ENCODE measurements around the gene UBXN10.

Gene UBXN10

DNA sequence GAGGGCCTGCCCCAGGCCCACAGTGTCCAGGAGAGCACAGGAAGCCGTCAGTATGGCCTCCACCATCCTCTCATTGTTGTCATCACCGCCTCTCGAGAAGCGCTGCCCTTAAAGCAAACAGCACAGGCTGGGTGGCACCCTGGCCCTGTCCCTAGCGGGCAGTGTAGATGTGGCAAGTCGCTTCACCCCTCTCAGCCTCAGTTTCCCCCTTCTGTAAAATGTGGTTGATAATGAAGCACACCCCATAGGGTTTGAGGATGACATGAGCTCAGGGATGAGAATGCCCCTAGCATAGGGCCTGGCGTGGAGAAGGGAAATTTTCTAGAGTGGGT, 33.3 kb upstream of the UBXN10 start:
- DNase-seq: no peak

DNA sequence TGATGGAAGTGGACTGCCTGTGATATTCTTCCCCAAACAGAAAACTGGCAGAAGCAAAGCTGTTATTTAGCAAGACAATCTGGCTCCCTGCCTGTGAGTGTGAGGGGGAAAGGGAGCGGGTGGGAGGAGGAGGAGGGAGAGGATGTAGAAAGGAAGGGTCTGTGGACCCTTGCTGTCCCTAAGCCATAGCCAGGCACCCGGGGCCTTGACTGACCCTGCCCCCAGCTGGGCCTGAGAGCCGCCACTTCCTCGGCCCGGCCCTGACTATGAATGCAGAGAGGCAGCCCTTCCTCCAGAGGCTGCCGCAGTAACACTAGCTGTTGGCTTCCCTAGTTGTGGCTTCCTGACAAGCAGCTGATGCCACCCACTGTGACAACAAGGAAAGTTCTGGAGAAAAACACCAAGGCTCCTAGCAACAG, 32.9 kb upstream of the UBXN10 start:
- no peak for DNase-seq

DNA sequence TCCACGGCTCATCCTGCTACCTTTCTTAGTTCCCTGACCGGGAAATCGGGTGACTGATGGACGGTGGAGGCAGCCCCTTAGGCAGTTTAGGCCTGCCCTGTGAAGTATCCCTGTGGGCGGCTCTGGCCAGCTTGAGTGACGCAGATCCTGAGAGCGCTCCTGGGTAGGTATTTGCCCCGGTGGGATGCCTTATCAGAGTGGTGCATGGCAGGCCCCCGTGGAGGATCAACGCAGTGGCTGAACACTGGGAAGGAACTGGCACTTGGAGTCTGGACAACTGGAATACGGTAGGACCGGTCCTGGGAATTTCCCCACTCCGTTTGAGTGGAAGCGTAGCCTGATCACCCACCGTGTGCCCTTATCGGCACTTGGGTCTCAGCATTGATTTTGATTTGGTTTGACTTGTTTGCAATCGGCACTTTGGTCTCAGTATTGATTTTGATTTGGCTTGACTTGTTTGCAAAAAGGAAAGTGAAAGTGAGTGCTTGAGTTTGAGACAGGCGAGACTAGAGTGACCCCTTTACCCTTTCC, 31.5 kb upstream of the UBXN10 start:
- DNase-seq: no peak

DNA sequence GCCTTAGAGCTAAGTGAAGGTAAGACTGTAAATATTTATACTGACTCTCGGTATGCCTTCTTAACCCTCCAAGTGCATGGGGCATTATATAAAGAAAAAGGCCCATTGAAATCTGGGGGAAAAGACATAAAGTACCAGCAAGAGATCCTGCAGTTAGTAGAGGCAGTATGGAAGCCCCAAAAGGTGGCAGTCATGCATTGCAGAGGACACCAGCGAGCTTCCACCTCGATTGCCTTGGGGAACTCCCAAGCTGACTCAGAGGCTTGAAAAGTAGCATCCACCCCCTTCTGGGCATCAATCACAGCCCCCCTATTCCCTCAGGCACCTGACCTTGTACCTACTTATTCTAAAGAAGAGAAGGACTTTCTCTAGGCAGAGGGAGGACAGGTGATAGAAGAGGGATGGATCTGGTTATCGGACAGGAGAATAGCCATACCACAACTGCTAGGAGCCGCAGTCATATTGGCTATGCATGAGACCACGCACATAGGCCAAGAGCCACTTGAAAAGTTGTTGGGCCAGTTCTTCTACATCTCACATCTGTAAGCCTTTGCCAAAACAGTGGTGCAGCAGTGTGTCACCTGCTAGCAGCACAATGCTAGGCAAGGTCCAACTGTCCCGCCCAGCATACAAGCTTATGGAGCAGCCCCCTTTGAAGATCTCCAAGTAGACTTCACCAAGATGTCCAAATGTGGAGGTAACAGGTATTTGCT, 27.4 kb upstream of the UBXN10 start:
- no peak for DNase-seq

DNA sequence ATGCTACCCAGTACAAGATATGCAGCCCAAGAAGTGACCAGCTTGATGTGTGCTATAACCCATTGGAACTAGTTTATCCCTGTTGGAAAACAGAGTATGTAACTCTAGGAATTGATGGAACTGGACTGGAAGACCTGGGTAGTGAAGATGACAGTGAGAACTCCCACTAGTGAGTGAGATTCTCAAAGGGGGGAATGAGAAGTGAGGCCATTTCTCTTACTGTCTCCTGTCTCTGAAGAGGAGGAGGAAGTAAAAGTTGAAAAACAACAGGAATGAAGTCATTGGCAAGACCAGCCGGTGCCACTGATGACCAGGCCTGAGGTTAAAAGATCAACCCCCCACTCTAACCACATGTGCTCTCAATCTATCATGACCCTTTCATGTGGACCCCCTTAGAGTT, 25.9 kb upstream of the UBXN10 start:
- DNase-seq: no peak

DNA sequence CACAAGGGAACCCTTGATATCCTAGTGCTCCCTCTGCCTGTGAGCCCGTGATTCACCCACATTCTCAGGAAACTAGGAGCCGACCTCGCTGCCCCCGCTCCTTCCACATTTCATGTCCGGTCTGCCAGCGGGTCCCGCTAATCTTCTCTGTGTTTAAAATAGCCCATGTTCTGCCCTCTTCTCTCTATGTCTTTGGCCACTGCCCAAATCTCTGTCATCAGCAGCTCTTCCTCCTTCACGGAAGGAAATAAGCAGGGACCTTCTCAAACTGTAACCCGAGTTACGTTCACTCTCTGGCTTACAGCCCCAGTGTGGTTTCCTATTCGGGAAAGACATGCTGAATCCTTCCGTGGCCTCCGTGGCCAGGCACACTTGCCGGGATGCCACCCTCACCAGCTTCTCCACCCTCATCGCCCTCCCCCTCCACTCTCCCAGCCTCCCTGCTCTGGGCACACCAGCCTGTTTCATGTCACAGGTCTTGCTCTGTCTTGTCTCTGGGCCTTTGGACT, 21.1 kb upstream of the UBXN10 start:
- no peak for DNase-seq

DNA sequence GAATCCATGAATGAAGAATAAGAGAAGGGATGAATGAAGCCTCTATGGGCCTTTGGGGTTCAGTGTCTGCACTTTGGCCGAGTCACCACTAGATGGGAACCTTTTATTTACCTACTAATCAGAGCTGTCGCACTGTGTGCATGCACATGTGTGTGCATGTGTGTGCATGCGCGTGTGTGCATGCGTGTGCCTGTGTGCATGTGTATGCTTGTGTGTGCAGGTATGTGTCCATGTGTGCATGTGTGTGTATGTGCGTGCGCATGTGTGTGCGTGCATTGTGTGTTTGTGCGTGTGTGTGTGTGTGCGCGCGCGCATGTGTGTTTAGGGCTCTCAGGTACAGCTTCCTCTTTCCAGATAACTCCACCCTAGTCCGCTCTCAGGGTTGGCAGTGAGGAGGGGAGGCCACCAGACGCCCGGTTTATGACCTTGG, 20.4 kb upstream of the UBXN10 start:
- no peak for DNase-seq

DNA sequence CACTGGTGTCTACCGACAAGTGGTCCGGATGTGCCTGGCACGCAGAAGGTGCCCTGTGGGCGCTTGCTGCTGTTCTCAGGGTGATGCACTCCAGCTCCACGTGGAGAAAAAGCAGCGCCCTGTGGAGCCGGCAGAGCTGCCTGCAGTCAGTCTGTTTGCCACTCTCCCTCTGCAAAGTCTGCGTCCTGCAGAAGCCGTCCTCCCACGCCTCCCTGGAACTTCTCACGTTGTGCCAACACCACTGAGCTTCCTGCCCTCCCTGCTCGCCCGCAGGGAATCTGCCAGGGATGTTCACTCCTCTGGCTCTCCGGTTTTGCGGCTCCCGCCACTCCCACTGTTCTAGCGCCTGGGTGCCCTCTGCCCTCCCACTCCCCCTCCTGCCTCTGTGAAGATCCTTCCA, 19.8 kb upstream of the UBXN10 start:
- DNase-seq: no peak

DNA sequence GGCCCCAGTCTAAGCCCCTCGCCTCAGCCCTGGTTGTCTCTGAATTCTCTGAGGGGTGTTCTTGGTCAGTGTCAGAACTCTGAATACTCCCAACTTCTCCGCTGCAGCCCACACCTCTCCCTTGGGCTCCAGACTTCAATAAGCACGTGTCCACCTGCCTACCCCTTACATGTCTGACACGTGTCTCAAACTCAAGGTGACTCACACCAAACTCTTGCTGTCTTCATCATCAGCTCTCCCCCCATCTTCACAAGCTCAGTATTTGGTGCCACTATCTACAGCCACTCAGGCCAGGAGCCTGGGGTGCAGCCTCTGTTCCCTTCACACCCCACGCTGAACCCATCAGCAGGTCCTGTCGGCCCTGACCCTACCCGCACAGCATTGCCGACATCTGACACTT, 18.8 kb upstream of the UBXN10 start:
- no peak for DNase-seq

DNA sequence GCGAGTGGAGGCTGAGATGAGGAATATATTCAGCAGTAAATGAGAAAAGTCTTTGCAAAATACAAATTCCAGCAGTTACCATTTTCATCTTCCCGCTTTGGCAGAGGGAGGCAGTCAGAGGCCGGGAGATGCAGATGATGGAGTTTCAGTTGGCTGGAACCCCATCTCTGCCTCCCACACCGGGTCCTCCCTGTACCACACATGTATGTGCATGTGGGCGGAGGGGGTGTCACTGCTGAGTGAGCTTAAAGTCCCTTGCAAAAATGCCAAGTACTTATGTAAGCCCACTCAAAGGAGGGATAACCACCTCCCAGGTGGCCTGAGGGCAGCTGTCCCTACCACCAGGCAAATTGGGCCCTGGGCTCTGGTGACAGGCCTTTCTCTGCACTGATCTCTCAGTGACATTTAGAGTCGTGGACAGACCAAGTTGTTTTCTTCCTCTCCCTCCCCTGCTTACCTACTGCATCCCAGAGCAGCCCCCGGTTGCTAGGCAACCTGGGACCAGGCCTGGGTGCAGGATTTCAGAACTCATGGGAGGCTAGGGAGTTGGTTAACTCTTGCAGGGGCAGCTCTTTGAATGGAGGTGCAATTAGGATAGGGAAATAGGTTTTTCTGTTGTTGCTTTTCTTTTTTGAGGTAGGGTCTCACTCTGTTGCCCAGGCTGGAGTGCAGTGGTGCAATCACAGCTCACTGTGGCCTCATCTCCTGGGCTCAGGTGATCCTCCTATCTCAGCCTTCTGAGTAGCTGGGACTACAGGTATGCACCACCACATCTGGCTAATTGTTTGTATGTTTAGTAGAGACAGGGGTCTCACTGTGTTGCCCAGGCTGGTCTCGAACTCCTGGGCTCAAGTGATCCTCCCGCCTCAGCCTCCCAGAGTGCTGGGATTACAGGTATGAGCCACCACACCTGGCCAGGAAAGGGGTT, 17.1 kb upstream of the UBXN10 start:
- no peak for DNase-seq

DNA sequence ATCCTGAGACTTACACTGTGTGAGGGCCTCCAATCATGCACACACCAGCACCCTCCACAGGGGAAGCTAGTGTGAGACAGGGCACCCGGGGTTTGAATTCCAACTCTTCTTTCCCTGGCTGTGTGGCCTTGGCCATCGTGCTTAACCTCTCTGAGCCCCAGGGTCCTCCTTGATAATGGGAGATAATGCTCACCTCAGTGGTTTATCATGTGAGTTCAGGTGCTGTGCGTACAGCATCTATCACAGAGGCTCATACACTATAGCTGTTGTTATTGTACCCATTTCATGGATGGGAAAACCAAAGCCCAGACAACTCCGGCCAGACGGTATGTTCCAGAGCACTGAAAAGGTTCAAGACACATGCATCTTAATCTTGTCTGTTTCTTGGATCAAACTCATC, 16.0 kb upstream of the UBXN10 start:
- DNase-seq: no peak

DNA sequence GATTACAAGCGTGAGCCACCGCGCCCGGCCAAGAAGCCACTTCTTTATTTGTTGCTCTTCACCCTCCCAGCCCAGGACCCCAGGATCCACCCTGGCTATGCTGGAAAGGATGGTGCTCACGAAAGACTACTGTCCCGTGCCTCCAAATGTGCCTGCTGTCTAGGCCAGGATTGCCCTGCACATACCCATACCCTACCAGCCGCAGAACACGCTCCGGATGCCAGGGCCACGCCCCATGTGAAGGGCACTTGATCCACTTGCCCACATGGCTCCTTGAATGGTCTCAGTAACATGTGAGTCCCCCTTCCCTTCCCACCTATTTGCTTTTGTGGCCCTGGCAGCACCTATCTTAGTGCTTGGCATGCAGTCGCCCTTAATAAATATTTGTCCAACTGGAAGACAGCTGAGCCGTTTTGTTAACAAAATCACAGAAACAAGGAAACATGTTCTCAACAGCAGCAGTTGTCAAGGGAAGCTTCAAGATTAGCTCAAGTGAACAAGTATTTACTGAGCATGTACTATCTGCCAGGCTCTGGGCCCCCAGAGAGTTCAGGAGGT, 13.8 kb upstream of the UBXN10 start:
- DNase-seq: no peak

DNA sequence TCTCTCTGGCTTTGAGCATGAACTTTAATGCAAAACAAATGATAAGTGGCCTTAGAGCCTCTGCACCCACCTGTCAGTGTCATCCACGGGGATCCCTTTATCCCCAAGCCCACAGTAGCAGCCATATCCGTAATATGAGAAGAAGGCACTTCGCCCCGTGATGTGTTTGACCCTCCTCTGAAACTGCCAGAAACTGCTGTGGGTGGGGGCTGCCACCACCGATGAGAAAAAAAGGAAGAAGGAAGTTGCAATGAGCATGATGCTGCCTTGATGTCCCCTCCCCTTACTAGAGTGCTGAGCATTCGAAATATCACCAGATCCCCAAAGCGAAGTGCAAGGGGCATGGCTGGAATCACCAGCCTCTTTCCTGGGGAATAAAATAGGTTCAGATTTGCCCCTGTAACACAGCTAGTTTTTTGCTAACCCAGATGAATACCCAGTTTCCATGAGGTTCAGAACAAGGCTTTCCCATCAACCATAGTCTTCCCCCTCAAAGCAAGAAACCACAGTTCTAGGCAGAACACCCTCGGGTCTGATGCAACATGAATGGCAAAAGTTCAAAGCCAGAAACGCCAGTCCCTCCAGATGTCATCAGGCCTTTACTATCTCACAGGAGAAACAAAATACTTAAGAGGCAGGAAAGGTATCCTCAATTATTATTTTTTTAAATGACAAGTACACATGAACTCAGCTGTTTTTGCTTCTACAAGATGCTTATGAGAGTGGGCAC, 10.8 kb upstream of the UBXN10 start:
- no peak for DNase-seq

DNA sequence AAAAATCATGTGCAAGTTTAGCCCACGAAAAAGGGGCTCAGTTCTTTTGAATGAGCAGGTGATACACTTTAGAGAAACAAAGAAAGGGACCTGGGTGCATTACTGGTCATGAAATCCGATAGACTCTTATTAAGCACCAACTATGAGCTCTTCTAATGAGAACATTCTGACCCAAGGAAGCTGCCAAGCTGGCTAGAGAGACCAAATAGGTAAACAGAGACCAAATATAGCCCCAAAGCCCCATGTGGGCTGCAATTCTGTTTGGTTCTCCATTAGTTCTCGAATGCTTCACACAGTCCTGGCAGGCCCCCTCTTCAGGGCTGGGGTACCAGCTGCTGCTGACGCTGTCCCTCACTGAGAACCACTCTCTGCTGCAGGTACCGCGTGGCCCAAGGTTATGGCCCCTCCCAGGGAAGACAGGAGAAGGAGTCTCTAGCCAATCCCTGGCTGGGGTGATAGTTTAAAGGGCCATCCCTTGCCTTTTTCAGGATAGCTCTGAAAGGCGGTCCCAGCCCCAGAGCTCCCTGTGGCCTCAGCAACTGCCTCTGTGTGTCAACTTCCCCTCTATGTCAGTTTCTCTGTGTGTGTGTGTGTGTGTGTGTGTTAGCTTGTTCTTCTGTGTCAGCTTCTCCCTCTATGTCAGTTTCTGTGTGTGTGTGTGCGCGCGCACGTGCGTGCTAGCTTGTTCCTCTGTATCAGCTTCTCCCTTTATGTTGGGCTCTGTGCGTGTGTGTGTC, 7.1 kb upstream of the UBXN10 start:
- DNase-seq: no peak

DNA sequence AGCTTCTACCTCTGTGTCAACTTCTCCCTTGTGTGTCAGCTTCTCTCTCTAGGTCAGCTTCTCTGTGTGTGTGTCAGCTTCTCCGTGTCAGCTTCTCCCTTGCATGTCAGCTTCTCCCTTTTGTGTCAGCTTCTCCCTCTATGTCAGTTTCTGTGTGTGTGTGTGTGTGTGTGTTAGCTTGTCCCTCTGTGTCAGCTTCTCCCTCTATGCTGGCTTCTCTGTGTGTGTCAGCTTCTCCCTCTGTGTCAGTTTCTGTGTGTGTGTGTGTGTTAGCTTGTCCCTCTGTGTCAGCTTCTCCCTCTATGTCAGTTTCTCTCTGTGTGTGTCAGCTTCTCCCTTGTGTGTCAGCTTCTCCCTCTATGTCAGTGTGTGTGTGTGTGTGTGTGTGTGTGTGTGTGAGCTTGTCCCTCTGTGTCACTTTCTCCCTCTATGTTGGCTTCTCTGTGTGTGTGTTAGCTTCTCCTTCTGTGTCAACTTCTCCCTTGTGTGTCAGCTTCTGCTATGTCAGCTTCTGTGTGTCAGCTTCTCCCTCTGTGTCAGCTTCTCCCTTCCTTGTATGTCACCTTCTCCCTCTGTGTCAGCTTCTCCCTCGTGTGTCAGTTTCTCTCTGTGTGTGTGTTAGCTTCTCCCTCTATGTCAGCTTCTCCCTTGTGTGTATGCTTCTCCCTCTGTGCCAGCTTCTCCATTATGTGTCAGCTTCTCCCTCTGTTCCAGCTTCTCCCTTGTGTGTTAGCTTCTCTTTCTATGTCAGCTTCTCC, 6.3 kb upstream of the UBXN10 start:
- DNase-seq: no peak

DNA sequence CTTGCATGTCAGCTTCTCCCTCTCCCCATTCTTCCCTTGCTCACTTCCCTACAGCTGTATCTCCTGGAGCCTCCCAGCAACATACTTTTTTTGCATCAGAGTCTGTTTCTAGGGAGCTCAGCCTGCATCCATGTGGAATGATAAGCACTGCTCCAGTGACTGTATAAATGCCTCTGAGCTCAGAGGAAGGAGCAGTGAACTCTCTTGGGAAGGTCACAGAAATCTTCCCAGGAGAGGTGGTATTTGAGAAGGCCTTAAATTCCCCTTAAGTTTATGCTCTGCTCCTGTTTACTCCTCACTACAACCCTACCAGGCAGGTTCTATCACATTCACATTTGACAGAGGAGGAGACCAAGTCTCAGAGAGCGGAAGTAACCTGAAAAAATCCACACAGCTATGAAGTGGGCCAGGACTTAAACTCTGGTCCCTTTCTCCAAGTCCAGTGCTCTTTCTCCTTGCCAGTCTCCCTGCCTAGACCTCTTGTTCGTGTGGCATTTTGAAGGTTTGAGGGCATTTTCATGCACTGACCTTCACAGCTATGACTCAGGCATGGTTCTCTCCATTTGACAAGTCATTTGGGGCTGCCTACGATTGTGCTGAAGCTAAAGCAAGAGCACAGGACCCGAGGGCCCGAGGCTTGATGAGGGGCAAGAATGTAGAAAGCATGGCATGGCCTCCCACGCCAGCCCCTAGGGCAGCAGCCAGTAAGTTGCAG, 5.6 kb upstream of the UBXN10 start:
- no peak for DNase-seq

DNA sequence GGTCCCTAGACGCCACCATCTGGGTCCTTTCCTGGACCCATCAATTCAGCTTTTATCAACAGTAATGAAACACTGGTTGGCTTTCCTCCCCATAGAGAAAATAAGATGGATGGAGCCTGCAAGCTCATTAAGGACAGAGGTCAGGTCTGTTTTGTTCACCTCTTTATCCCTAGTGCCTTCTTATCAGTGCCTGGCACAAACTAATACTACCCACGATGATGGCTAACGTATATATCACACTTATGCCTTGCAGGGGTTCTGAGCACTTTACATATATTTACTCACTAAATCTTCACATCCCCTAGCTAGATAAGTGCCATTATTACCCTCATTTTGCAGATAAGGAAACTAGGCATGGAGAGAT, 5.1 kb upstream of the UBXN10 start:
- DNase-seq: no peak

DNA sequence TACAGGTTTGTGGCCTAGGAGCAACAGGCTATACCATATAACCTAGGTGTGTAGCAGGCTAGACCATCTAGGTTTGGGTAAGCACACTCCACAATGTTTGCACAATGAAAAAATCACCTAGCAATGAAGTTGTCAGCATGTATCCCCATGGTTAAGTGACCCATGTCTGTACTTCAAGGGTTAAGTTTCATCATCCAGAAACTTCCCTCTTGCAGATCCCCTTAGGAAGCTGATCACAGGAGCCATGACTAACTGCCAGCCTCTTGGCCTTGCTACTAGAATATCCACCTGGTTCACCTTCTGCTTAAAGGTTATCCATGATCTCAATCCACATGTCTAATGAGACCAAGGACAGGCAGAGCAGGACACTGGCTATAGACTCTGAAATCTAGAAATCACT, 3.5 kb upstream of the UBXN10 start:
- no peak for DNase-seq

DNA sequence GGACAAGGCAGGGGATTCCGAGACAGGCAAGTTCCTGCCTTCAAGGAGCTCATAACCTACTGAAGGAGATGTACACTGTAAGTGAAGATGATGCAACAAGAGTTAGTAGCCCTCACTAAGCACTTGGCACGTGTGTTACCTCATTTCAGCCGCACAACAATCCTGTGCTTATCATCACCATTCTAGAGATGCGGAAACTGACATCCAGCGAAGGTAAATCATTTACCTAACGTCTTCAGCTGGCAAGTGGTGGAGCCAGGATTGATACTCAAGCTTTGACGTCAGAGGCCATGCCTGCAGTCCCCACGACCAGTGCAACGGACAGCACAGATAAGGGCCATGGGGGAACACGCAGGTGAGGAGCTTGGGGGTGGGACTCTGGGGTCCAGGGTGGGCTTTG, 2.9 kb upstream of the UBXN10 start:
- no peak for DNase-seq

DNA sequence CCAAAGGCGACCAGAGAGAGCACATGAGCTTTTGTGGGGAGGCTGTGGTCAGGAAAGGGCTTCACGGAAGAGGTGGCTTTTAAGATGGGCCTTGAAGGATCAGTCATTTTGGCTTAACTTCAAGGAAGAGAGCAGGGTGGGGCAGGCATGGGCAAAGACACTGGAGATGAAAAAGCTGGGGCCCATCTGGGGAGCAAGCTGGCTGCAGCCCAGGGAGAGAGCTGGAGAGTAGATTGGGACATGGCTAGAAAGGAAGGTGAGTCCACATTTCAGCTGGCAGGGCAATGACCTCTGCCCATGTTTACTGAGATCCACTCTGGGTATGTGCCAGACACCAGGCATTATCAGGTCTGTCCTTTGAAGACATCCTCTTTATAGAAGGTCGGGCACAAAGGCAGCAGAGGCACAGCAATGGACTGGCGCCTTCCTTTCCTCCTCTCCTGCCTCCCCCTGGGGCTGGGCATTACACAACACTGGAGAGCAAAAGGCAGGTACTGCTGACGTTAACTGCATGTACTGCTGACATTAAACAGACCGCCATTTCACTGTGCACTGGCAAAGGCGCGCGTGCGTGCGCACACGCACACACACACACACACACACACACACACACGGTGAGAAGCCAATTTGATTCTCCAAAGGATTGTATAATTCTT, 2.2 kb upstream of the UBXN10 start:
- DNase-seq: no peak

Measured in activated T-cell treated with anti-CD3 and anti-CD28 coated beads, Interleukin-2, amount 50 U/mL, for 1 hour (primary cell).